GM12878 (cell line): ENCODE measurements around the gene SKIC8. TPM values are rescaled to one million over a fixed set of nuclear protein-coding genes. Genes with fewer than 3 reads are reported as not detected.

Experiments
- ATAC-seq: fragments of 200-7000 bp; cut with Tn5 transposase; 3 replicates; pipeline ENCODE4 v1.9.1; 2020; ENCODE audit warnings: mild to moderate bottlenecking, moderate library complexity
- BruUV-seq: library from RNA; stranded (reverse); fragments of 400-500 nt; replicated peaks from 2 replicates; lab custom pipeline; 2021; lab: Mats Ljungman, UMichigan
- CTCF ChIA-PET: fragments of 300-600 bp; sonication (Branson Sonifier 250); formaldehyde crosslinking; extraction: SDS; loops from one replicate; lab custom pipeline; 2021; ENCODE audit warnings: inconsistent platforms; lab: Yijun Ruan, JAX
- POLR2A ChIA-PET: fragments of 350-600 bp; formaldehyde crosslinking; extraction: SDS; loops from one replicate; lab custom pipeline; 2021; ENCODE audit warnings: inconsistent platforms; lab: Charles Lee
- RAD21 ChIA-PET: fragments of 300-600 bp; sonication (Branson Sonifier 250); formaldehyde crosslinking; loops from one replicate; lab custom pipeline; 2023; ENCODE audit warnings: antibody characterized with exemption; ENCODE audit not compliant: unreplicated experiment; lab: Charles Lee
- SMC1A ChIA-PET: fragments of 300-600 bp; sonication (Branson Sonifier 250); formaldehyde crosslinking; loops from one replicate; lab custom pipeline; 2023; ENCODE audit not compliant: unreplicated experiment, uncharacterized antibody; lab: Charles Lee
- DNase-seq: peaks from one replicate; pipeline ENCODE4 v3.0.0-alpha.2; 2011; ENCODE audit warnings: low read depth, low spot score
- FAIRE-seq: peaks from 3 replicates; lab custom pipeline; 2011; peaks lifted over from hg19 to GRCh38; lab: Jason Lieb, UNC
- H2AFZ ChIP-seq: 2 replicates; pipeline ENCODE4 v1.6.0; 2011; ENCODE audit warnings: low read depth, low read length, control low read depth; ENCODE audit not compliant: control insufficient read depth
- H3K27ac ChIP-seq: 2 replicates; pipeline ENCODE4 v1.5.1; 2011; ENCODE audit warnings: control low read depth; ENCODE audit not compliant: control insufficient read depth, insufficient read depth
- H3K27me3 ChIP-seq, 2 experiments: replicated peaks in 1 of 2; 2 replicates each; pipeline versions ENCODE4 v1.6.0 to v1.6.1; 2011; ENCODE audit warnings: low read length in 1 of 2; ENCODE audit not compliant: control insufficient read depth in 2 of 2, insufficient read depth in 2 of 2
- H3K36me3 ChIP-seq, 2 experiments: 2 replicates each; pipeline ENCODE4 v1.5.1; 2011; ENCODE audit warnings: low read length in 1 of 2; ENCODE audit not compliant: control insufficient read depth in 2 of 2, insufficient read depth in 2 of 2
- H3K4me1 ChIP-seq: 2 replicates; pipeline ENCODE4 v1.6.1; 2011; ENCODE audit warnings: mild to moderate bottlenecking, low read length, moderate library complexity, mixed read lengths; ENCODE audit not compliant: control insufficient read depth, insufficient read depth
- H3K4me2 ChIP-seq: 2 replicates; pipeline ENCODE4 v1.6.0; 2011; ENCODE audit warnings: control low read depth; ENCODE audit not compliant: control insufficient read depth, insufficient read depth
- H3K4me3 ChIP-seq: fragments of 200-600 bp; sonication (generic); 2 replicates; pipeline ENCODE4 v1.5.1; 2016
- H3K79me2 ChIP-seq: 2 replicates; pipeline ENCODE4 v1.6.0; 2011; ENCODE audit warnings: low read length; ENCODE audit not compliant: control insufficient read depth, insufficient read depth
- H3K9ac ChIP-seq: 2 replicates; pipeline ENCODE4 v1.8.0; 2011; ENCODE audit warnings: low read length, control low read depth, mixed read lengths; ENCODE audit not compliant: control insufficient read depth, insufficient read depth
- H3K9me3 ChIP-seq: replicated peaks from 3 replicates; pipeline ENCODE4 v1.5.1; 2011; ENCODE audit warnings: mild to moderate bottlenecking, low read length; ENCODE audit not compliant: control insufficient read depth, insufficient read depth
- H4K20me1 ChIP-seq: 2 replicates; pipeline ENCODE4 v1.6.0; 2011; ENCODE audit not compliant: control insufficient read depth, insufficient read depth
- BCLAF1 ChIP-seq: fragments of 450-650 bp; IDR thresholded peaks from 2 replicates; pipeline ENCODE4 v1.6.1; 2017; ENCODE audit warnings: antibody characterized with exemption, mild to moderate bottlenecking, moderate library complexity
- HCFC1 ChIP-seq: fragments of 150-350 bp; IDR thresholded peaks from 2 replicates; pipeline ENCODE4 v1.6.1; 2014; ENCODE audit warnings: low read length
- NR2C1 ChIP-seq: fragments of 450-650 bp; IDR thresholded peaks from 2 replicates; pipeline ENCODE4 v1.6.1; 2017; ENCODE audit warnings: antibody characterized with exemption, mild to moderate bottlenecking, moderate library complexity
- RB1 ChIP-seq: fragments of 450-650 bp; formaldehyde crosslinking; IDR thresholded peaks from 2 replicates; pipeline ENCODE4 v1.6.1; 2017; ENCODE audit warnings: mild to moderate bottlenecking, borderline replicate concordance
- RBBP5 ChIP-seq: fragments of 200-600 bp; sonication (generic); conservative IDR thresholded peaks from 2 replicates; pipeline ENCODE4 v1.6.1; 2016
- RELA ChIP-seq: fragments of 450-650 bp; IDR thresholded peaks from 2 replicates; pipeline ENCODE4 v1.8.0; 2014; ENCODE audit warnings: borderline replicate concordance; ENCODE audit not compliant: partially characterized antibody
- SIX5 ChIP-seq: IDR thresholded peaks from 2 replicates; pipeline ENCODE4 v1.6.1; 2011; ENCODE audit warnings: mild to moderate bottlenecking, low read depth, low read length, moderate library complexity; ENCODE audit not compliant: severe bottlenecking
- SMAD1 ChIP-seq: fragments of 450-650 bp; IDR thresholded peaks from 2 replicates; pipeline ENCODE4 v1.6.1; 2018; ENCODE audit warnings: mild to moderate bottlenecking, low read depth; ENCODE audit not compliant: partially characterized antibody
- SP1 ChIP-seq: IDR thresholded peaks from one replicate; pipeline ENCODE4 v1.6.1; 2011; ENCODE audit warnings: low read depth, low read length
- USF1 ChIP-seq: IDR thresholded peaks from 2 replicates; pipeline ENCODE4 v1.6.1; 2011; ENCODE audit warnings: borderline replicate concordance, low read depth, mild to moderate bottlenecking, moderate library complexity, mixed read lengths, low read length; ENCODE audit not compliant: insufficient read depth; ENCODE audit errors: extremely low read length
- ZNF24 ChIP-seq: fragments of 450-650 bp; IDR thresholded peaks from 2 replicates; pipeline ENCODE4 v1.6.1; 2017; ENCODE audit warnings: antibody characterized with exemption, mild to moderate bottlenecking
- ZNF274 ChIP-seq: IDR thresholded peaks from one replicate; pipeline ENCODE4 v1.8.0; 2011; ENCODE audit not compliant: insufficient read length, insufficient read depth
- ZNF384 ChIP-seq: IDR thresholded peaks from 2 replicates; pipeline ENCODE4 v1.6.1; 2012; ENCODE audit warnings: low read depth, mild to moderate bottlenecking, low read length, improper control_type of control experiment, borderline replicate concordance
- ZNF687 ChIP-seq: fragments of 450-650 bp; IDR thresholded peaks from 2 replicates; pipeline ENCODE4 v1.6.1; 2017; ENCODE audit warnings: mild to moderate bottlenecking, moderate library complexity
- WGBS: methylation state at CpG from one replicate; pipeline ENCODE4 v1.1.6; 2016; ENCODE audit warnings: low lambda C conversion rate; ENCODE audit not compliant: insufficient replicate concordance, insufficient coverage; ENCODE audit errors: missing lambda C conversion rate; 5-methylcytosine and 5-hydroxymethylcytosine counted together
- in situ Hi-C: fragments of 300-500 bp; cut with MboI; formaldehyde crosslinking; loops from 9 replicates; pipeline ENCODE4 v1.14.3; 2018; ENCODE audit warnings: mixed read lengths
- intact Hi-C: fragments of 100-400 bp; cut with micrococcal nuclease; formaldehyde crosslinking; loops from one replicate; pipeline ENCODE4 v1.14.2; 2022; ENCODE audit not compliant: unreplicated experiment
- polyA plus RNA-seq, 11 experiments: library from polyadenylated mRNA; depleted of rRNA in 4 of 11; unstranded in 6 of 11; stranded (reverse) in 5 of 11; fragments of >200 nt; fragmentation: Nextera tagmentation in 4 of 11; fragmentation: Illumina TruSeq in 1 of 11; extraction: Ambion mirVana in 4 of 11; extraction: Trizol in 1 of 11; gene quantifications; 1 replicate in 1 of 11; 2 replicates in 10 of 11; pipeline versions ENCODE4 v1.2.1 to v1.2.3, GENCODE V29; 2011 to 2016; ENCODE audit warnings: inconsistent platforms in 2 of 11, missing spikeins in 2 of 11, low read depth in 1 of 11
- total RNA-seq, 4 experiments: library from RNA; depleted of rRNA in 3 of 4; stranded (reverse); fragments of >200 nt in 3 of 4; fragmentation: Illumina TruSeq in 1 of 4; extraction: Trizol in 1 of 4; gene quantifications; 2 replicates each; pipeline versions ENCODE4 v1.2.1 to v1.2.3, GENCODE V29; 2013 to 2021

The SKIC8 gene
- total and polyA plus RNA-seq, 10 of the 15 experiments (the other 5 are each of a cell fraction or from before 2014, with no cell fraction given), result 57.0 to 288 (median 128) TPM

- TF ChIP-seq RBBP5 (no peak), ZNF24 (no peak)
Observed at GRCh38 chr15:78282324-78282723, 17.1 kb downstream of the SKIC8 start (continued).

GRCh38 chr15:78280319-78281072, 18.9 kb downstream of the SKIC8 start:
- Histone ChIP-seq H3K36me3 (peaks cover 4 to 26% of the 10 kb centered on the region in 2 experiments; a peak in 3 of 4 replicates), H3K9me3 (no peaks in the 10 kb centered on the region), H3K27ac (no peak overlapping the region), H3K4me1 (no peaks in the 10 kb centered on the region)
- SMC1A ChIA-PET, result no interaction called here
- in situ Hi-C loops, result no loop called here
- TF ChIP-seq ZNF687, result no peak
- TF ChIP-seq HCFC1, result no peak
- no peak for TF ChIP-seq RELA
- TF ChIP-seq USF1, result no peak
- TF ChIP-seq BCLAF1, result no peak
- TF ChIP-seq SMAD1, result no peak
- no peak for TF ChIP-seq SIX5
- no peak for TF ChIP-seq RB1
- no peak for TF ChIP-seq SP1
- no peak for TF ChIP-seq ZNF384
- no peak for TF ChIP-seq NR2C1
- TF ChIP-seq ZNF274, result no peak
- TF ChIP-seq, all 136 proteins: peak for 0
- ChIA-PET POLR2A (interaction anchor here (1.4 kb wide), 1 partner anchor 19 kb away, joined by 4 read pairs; the partner anchor contains the start of gene SKIC8), RAD21 (no interaction called here), CTCF (interaction anchor here (0.6 to 1.8 kb wide), 3 partner anchors 12 to 37 kb away, joined by 3 to 4 read pairs (median 4); partner anchors contain the start of gene SKIC8)
- ATAC-seq, result no peak
- intact Hi-C loops, result no loop called here
- Histone ChIP-seq H3K9ac (no peak overlapping the region), H3K27me3 (no peaks in the 10 kb centered on the region), H2AFZ (no peak overlapping the region), H3K4me3 (no peak overlapping the region), H3K79me2 (no peaks in the 10 kb centered on the region), H4K20me1 (no peaks in the 10 kb centered on the region), H3K4me2 (no peak overlapping the region)
- DNase-seq, result no peak
- no TSS peak for BruUV-seq
- no peak for FAIRE-seq
- 92% methylated on average over 13 of the region's 13 CpGs for WGBS
